Measurements from ENCODE around the gene BACH2.

Gene BACH2

DNA sequence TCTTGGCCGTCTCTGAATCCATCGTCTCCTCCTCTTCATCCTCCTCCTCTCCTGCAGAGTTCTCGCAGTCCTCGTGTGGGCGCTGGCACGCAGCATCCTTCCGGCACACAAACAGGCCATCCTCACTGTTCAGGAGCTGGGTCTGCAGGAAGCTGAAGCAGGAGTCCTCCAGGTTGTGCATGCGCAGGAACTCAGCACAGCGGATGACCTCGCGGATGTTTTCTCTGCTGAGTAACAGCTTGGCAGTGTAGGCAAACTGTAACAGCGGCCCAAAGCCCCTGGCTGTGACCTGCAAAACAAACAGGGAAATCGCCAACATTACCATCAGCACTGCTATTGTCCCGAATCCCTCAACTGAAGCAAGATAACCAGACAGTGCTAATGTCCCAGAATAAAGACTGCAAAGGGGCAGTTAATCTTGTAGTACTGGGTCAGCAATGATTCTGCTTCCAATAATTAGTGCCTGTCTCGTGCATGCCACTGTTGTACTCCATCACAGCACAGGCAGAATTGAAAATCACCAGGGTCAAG is 345.0 kb downstream of the BACH2 start:
- Histone ChIP-seq H3K79me2 (ENCODE audit: control insufficient read depth, low read length) (peaks cover 94% of the 10 kb centered on the region), H3K4me2 (ENCODE audit: low read length) (no peak overlapping the region), H3K27ac (ENCODE audit: low read depth, low read length) (no peak overlapping the region), H3K36me3 (ENCODE audit: control insufficient read depth, low read length) (peaks cover 98% of the 10 kb centered on the region), H3K4me1 (ENCODE audit: control insufficient read depth, low read length) (no peaks in the 10 kb centered on the region), H3K9me3 (ENCODE audit: control insufficient read depth, insufficient read depth, low read length) (no peaks in the 10 kb centered on the region), H3K4me3 (ENCODE audit: low read length) (no peak overlapping the region), H3K9me2 (replicated peaks; ENCODE audit: control insufficient read depth, low read length) (no peaks in the 10 kb centered on the region), H3F3A (ENCODE audit: control insufficient read depth, insufficient read depth) (peaks cover 17% of the 10 kb centered on the region; the same call in 1 of the 2 replicates), H4K20me1 (ENCODE audit: control insufficient read depth, insufficient read depth, low read depth, low read length) (peaks cover 11% of the 10 kb centered on the region; the same call in 1 of the 2 replicates), H3K27me3 (ENCODE audit: control insufficient read depth, low read length) (no peaks in the 10 kb centered on the region)
- TF ChIP-seq CTCF (IDR thresholded peaks at IDR 0.05; ENCODE audit: low read depth, low read length, poor library complexity, severe bottlenecking) (no peak), EZH2phosphoT487 (IDR thresholded peaks at IDR 0.05; ENCODE audit: borderline replicate concordance, low read length) (no peak)

DNA sequence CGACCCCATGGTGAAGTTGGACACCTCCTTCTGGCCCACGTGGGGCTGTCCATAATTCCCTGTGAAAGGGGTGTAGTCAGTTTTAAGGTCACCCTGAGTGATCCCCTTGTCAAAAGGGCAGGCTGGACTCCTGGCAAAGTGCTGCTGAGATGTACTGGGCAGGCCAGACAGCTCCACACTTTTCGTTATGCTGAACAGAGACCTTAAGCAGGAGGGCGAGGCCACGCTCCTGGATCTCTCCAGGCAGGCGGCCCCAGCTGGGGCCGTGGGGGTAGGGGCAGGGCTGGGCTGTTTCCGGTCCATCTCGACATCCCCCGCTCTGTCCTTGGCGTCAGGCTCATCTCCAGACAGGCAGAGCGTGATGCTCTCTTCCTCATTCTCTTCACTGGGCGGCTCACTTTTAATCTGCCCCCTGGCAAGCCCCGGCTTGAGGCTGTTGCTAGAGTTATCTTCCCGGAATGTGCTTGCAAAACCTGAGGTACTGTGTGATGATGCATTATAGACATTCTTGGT is 345.7 kb downstream of the BACH2 start:
- Histone ChIP-seq H3F3A (ENCODE audit: control insufficient read depth, insufficient read depth) (peaks cover 22% of the 10 kb centered on the region; the same call in 1 of the 2 replicates), H3K79me2 (ENCODE audit: control insufficient read depth, low read length) (peaks cover 94% of the 10 kb centered on the region), H3K9me2 (replicated peaks; ENCODE audit: control insufficient read depth, low read length) (no peaks in the 10 kb centered on the region), H3K9me3 (ENCODE audit: control insufficient read depth, insufficient read depth, low read length) (no peaks in the 10 kb centered on the region), H3K4me2 (ENCODE audit: low read length) (no peak overlapping the region), H3K27me3 (ENCODE audit: control insufficient read depth, low read length) (no peaks in the 10 kb centered on the region), H3K4me1 (ENCODE audit: control insufficient read depth, low read length) (no peaks in the 10 kb centered on the region), H3K27ac (ENCODE audit: low read depth, low read length) (no peak overlapping the region), H3K4me3 (ENCODE audit: low read length) (no peak overlapping the region), H3K36me3 (ENCODE audit: control insufficient read depth, low read length) (peaks cover 98% of the 10 kb centered on the region), H4K20me1 (ENCODE audit: control insufficient read depth, insufficient read depth, low read depth, low read length) (peaks cover 17% of the 10 kb centered on the region; the same call in 1 of the 2 replicates)
- no peak for TF ChIP-seq CTCF (IDR thresholded peaks at IDR 0.05; ENCODE audit: low read depth, low read length, poor library complexity, severe bottlenecking)
- TF ChIP-seq EZH2phosphoT487 (IDR thresholded peaks at IDR 0.05; ENCODE audit: borderline replicate concordance, low read length) = no peak

DNA sequence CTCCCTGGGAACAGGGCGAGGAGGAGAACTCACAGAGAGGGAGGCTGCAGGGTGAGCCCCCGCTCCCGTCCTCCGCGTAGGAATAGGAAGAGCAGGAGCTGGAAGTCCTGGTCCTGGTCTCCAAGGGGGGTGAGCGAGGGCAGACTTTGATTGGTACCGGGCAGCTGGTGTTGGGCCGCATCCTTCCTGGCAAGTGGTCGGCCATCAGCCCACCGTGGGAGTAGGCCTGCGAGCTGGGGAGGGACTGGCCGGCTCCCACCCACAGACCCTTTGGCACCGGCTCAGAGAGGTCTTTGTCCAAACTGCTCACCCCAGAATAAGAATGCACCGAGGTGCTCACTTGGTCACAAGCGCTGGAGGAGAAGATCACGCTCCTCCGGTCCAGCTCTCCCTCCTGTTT is 346.2 kb downstream of the BACH2 start:
- no peak overlapping the region for H3K4me3 ChIP-seq (ENCODE audit: low read length)
- no peak overlapping the region for H3K27ac ChIP-seq (ENCODE audit: low read depth, low read length)

More for the DNA sequence above, 346.2 kb downstream of the BACH2 start:
- peaks cover 21% of the 10 kb centered on the region; the same call in 1 of the 2 replicates for H4K20me1 ChIP-seq (ENCODE audit: control insufficient read depth, insufficient read depth, low read depth, low read length)
- peaks cover 25% of the 10 kb centered on the region; the same call in 1 of the 2 replicates for H3F3A ChIP-seq (ENCODE audit: control insufficient read depth, insufficient read depth)
- H3K9me3 ChIP-seq (ENCODE audit: control insufficient read depth, insufficient read depth, low read length) = no peaks in the 10 kb centered on the region
- peaks cover 94% of the 10 kb centered on the region for H3K79me2 ChIP-seq (ENCODE audit: control insufficient read depth, low read length)
- H3K9me2 ChIP-seq (replicated peaks; ENCODE audit: control insufficient read depth, low read length) = no peaks in the 10 kb centered on the region
- H3K36me3 ChIP-seq (ENCODE audit: control insufficient read depth, low read length) = peaks cover 98% of the 10 kb centered on the region
- no peaks in the 10 kb centered on the region for H3K27me3 ChIP-seq (ENCODE audit: control insufficient read depth, low read length)
- TF ChIP-seq CTCF (IDR thresholded peaks at IDR 0.05; ENCODE audit: low read depth, low read length, poor library complexity, severe bottlenecking) (no peak), EZH2phosphoT487 (IDR thresholded peaks at IDR 0.05; ENCODE audit: borderline replicate concordance, low read length) (no peak)
- no peak overlapping the region for H3K4me2 ChIP-seq (ENCODE audit: low read length)
- H3K4me1 ChIP-seq (ENCODE audit: control insufficient read depth, low read length) = no peaks in the 10 kb centered on the region
